ENCODE measurements around the gene BTBD9. TPM values are rescaled to one million over a fixed set of nuclear protein-coding genes. Genes with fewer than 3 reads are reported as not detected.
"Not testable (repeated sequence)": the region's sequence is repeated elsewhere in the genome, so short reads cannot be mapped to it uniquely, and the experiment has no call there.

BTBD9 gene
- total RNA-seq, 4 donors from 2014 or later = 17.3 to 50.3 (median 37.8) TPM

GRCh38 chr6:38636027-38636426 is 3.7 kb downstream of the BTBD9 start:
- H3K9me3 ChIP-seq = no peaks in the 10 kb centered on the region
- peaks cover 0 to 29% (median 0%) of the 10 kb centered on the region in 4 donors for H3K4me1 ChIP-seq
- no peaks in the 10 kb centered on the region for H3K27me3 ChIP-seq
- H3K4me3 ChIP-seq = no peak overlapping the region
- TF ChIP-seq CTCF (IDR thresholded peaks at IDR 0.05) = no peak
- no peak for TF ChIP-seq POLR2A (IDR thresholded peaks at IDR 0.05)
- DNase-seq = no peak
- H3K27ac ChIP-seq = no peak overlapping the region
- no peaks in the 10 kb centered on the region for H3K36me3 ChIP-seq

- no peak overlapping the region for H3K4me3 ChIP-seq
- no peak overlapping the region for H3K27ac ChIP-seq
- TF ChIP-seq POLR2A (IDR thresholded peaks at IDR 0.05) = no peak
- TF ChIP-seq CTCF (IDR thresholded peaks at IDR 0.05) = no peak
- no peaks in the 10 kb centered on the region for H3K36me3 ChIP-seq
- no peaks in the 10 kb centered on the region for H3K9me3 ChIP-seq
- peaks cover 0 to 23% (median 0%) of the 10 kb centered on the region in 4 donors for H3K4me1 ChIP-seq
- H3K27me3 ChIP-seq = no peaks in the 10 kb centered on the region
- DNase-seq = no peak
Measured at GRCh38 chr6:38634518-38634917, 5.2 kb downstream of the BTBD9 start.

- Histone ChIP-seq H3K27ac (no peak overlapping the region), H3K27me3 (no peaks in the 10 kb centered on the region), H3K9me3 (no peaks in the 10 kb centered on the region), H3K4me1 (peaks cover 0 to 15% (median 0%) of the 10 kb centered on the region in 4 donors), H3K4me3 (no peak overlapping the region), H3K36me3 (no peaks in the 10 kb centered on the region)
- DNase-seq = no peak
- no peak for TF ChIP-seq POLR2A (IDR thresholded peaks at IDR 0.05)
- no peak for TF ChIP-seq CTCF (IDR thresholded peaks at IDR 0.05)
Measured at GRCh38 chr6:38632490-38632889, 7.2 kb downstream of the BTBD9 start.

GRCh38 chr6:38631186-38631783 is 8.4 kb downstream of the BTBD9 start:
- Histone ChIP-seq H3K4me1 (peaks cover 0 to 9% (median 0%) of the 10 kb centered on the region in 4 donors), H3K9me3 (no peaks in the 10 kb centered on the region), H3K27me3 (no peaks in the 10 kb centered on the region), H3K27ac (no peak overlapping the region), H3K4me3 (no peak overlapping the region), H3K36me3 (no peaks in the 10 kb centered on the region)
- TF ChIP-seq CTCF (IDR thresholded peaks at IDR 0.05) (no peak), POLR2A (IDR thresholded peaks at IDR 0.05) (no peak)
- no peak for DNase-seq

GRCh38 chr6:38625217-38625616 is 14.5 kb downstream of the BTBD9 start:
- Histone ChIP-seq H3K27ac (no peak overlapping the region), H3K4me1 (no peaks in the 10 kb centered on the region), H3K27me3 (no peaks in the 10 kb centered on the region), H3K4me3 (no peak overlapping the region), H3K36me3 (no peaks in the 10 kb centered on the region), H3K9me3 (no peaks in the 10 kb centered on the region)
- no peak for DNase-seq
- no peak for TF ChIP-seq POLR2A (IDR thresholded peaks at IDR 0.05)
- TF ChIP-seq CTCF (IDR thresholded peaks at IDR 0.05) = no peak

- H3K27me3 ChIP-seq, H3K4me3 ChIP-seq, H3K9me3 ChIP-seq, H3K4me1 ChIP-seq, DNase-seq, H3K27ac ChIP-seq, H3K36me3 ChIP-seq: not testable (repeated sequence)
Measured at GRCh38 chr6:38619342-38619741, 20.4 kb downstream of the BTBD9 start.

- not testable (repeated sequence) for H3K36me3 ChIP-seq, DNase-seq, H3K27me3 ChIP-seq, H3K4me3 ChIP-seq, H3K4me1 ChIP-seq, H3K27ac ChIP-seq, H3K9me3 ChIP-seq
Measured at GRCh38 chr6:38618301-38618700, 21.4 kb downstream of the BTBD9 start.

Measured in Peyer's patch (tissue), 4 donors.